Gastrocnemius medialis (tissue), 4 donors: ENCODE results near the gene TMEM131L.
"Not testable (repeated sequence)": the region's sequence is repeated elsewhere in the genome, so short reads cannot be mapped to it uniquely, and the experiment has no call there.

Experiments
- POLR2A ChIP-seq, 2 donors: fragments of 450-650 bp; IDR thresholded peaks; one replicate each; pipeline ENCODE4 v1.6.1; 2017; ENCODE audit warnings: antibody characterized with exemption in 2 of 2, mild to moderate bottlenecking in 2 of 2, moderate library complexity in 2 of 2
- TF ChIP-seq, protein P1 (sequence below), 5 experiments: fragments of 450-650 bp in 3 of 5; fragments of 200-600 bp in 2 of 5; sonication (generic) in 2 of 5; IDR thresholded peaks in 4 of 5; conservative IDR thresholded peaks in 1 of 5; 1 replicate in 4 of 5; 2 replicates in 1 of 5; pipeline ENCODE4 v1.5.1; 2016 to 2019; ENCODE audit warnings: antibody characterized with exemption in 5 of 5, mild to moderate bottlenecking in 3 of 5, moderate library complexity in 3 of 5

DNA sequence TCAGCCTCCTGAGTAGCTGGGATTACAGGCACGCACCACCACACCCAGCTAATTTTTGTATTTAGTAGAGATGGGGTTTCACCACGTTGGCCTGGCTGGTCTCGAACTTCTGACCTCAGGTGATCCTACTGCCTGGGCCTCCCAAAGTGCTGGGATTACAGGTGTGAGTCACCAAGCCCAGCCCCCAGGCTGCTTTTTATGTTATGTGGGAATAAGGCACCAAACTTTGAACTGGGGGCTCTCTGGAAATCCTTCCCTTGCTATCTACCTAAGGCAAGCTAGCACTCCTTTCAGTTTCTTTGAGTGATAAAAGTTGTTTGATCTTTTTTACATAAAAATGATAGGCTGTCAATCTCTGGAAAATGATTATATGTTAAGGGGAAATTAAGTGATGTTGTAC lies 101.5 kb downstream of the TMEM131L start:
- TF ChIP-seq, protein P1, sequence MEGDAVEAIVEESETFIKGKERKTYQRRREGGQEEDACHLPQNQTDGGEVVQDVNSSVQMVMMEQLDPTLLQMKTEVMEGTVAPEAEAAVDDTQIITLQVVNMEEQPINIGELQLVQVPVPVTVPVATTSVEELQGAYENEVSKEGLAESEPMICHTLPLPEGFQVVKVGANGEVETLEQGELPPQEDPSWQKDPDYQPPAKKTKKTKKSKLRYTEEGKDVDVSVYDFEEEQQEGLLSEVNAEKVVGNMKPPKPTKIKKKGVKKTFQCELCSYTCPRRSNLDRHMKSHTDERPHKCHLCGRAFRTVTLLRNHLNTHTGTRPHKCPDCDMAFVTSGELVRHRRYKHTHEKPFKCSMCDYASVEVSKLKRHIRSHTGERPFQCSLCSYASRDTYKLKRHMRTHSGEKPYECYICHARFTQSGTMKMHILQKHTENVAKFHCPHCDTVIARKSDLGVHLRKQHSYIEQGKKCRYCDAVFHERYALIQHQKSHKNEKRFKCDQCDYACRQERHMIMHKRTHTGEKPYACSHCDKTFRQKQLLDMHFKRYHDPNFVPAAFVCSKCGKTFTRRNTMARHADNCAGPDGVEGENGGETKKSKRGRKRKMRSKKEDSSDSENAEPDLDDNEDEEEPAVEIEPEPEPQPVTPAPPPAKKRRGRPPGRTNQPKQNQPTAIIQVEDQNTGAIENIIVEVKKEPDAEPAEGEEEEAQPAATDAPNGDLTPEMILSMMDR (IDR thresholded peaks at IDR 0.05 in 4 of 5, conservative IDR thresholded peaks at IDR 0.05 in 1 of 5), result not testable (repeated sequence)
- TF ChIP-seq POLR2A (IDR thresholded peaks at IDR 0.05), result not testable (repeated sequence)
